Posterior cingulate gyrus (tissue), 11 donors: Measurements from ENCODE around the gene PALD1.

ENCODE experiments used
- DNase-seq, 10 donors: peaks; one replicate each; pipeline versions ENCODE4 v3.0.0 to v3.0.0-alpha.2; 2020 to 2021; ENCODE audit warnings: mixed read lengths in 3 of 10
- intact Hi-C: fragments of 100-400 bp; cut with DNase I; formaldehyde crosslinking; loops from one replicate; pipeline ENCODE4 v1.15.1; 2023

PALD1 gene

GRCh38 chr10:70528741-70529362, 50.3 kb downstream of the PALD1 start:
- DNase-seq: peak in 2 of 10 donors; percentile 19 to 42
- intact Hi-C loops: no loop called here

- intact Hi-C loops: no loop called here
- DNase-seq: peak in 1 of 10 donors; percentile 54
Measured at GRCh38 chr10:70529848-70530247, 51.3 kb downstream of the PALD1 start.

GRCh38 chr10:70530315-70530714, 51.7 kb downstream of the PALD1 start:
- intact Hi-C loops: no loop called here

GRCh38 chr10:70532554-70533188, 54.1 kb downstream of the PALD1 start:
- intact Hi-C loops: no loop called here
- DNase-seq: peak in 1 of 10 donors; percentile 61

More at GRCh38 chr10:70530315-70530714, 51.7 kb downstream of the PALD1 start:
- no peak for DNase-seq

GRCh38 chr10:70533189-70533558, 54.6 kb downstream of the PALD1 start:
- DNase-seq: no peak
- intact Hi-C loops: no loop called here

- intact Hi-C loops: no loop called here
- no peak for DNase-seq
Measured at GRCh38 chr10:70534281-70534680, 55.7 kb downstream of the PALD1 start.

GRCh38 chr10:70535001-70535400, 56.4 kb downstream of the PALD1 start:
- no peak for DNase-seq
- intact Hi-C loops: no loop called here

- intact Hi-C loops: no loop called here
- no peak for DNase-seq
Measured at GRCh38 chr10:70535451-70535850, 56.9 kb downstream of the PALD1 start.

- intact Hi-C loops: no loop called here
- no peak for DNase-seq
Measured at GRCh38 chr10:70536196-70536861, 57.8 kb downstream of the PALD1 start.

- intact Hi-C loops: no loop called here
- DNase-seq: peak in 1 of 10 donors; percentile 37
Measured at GRCh38 chr10:70537398-70538194, 59.0 kb downstream of the PALD1 start.

- DNase-seq: peak in 1 of 10 donors; percentile 68
- intact Hi-C loops: no loop called here
Measured at GRCh38 chr10:70538195-70538520, 59.6 kb downstream of the PALD1 start.

- DNase-seq: peak in 1 of 10 donors; percentile 45
- intact Hi-C loops: no loop called here
Measured at GRCh38 chr10:70538731-70539338, 60.3 kb downstream of the PALD1 start.

GRCh38 chr10:70539471-70539870, 60.9 kb downstream of the PALD1 start:
- DNase-seq: peak in 1 of 10 donors; percentile 54
- intact Hi-C loops: no loop called here

GRCh38 chr10:70540089-70540788, 61.7 kb downstream of the PALD1 start:
- peak in 1 of 10 donors; percentile 59 for DNase-seq
- intact Hi-C loops: no loop called here

GRCh38 chr10:70540789-70541360, 62.3 kb downstream of the PALD1 start:
- no peak for DNase-seq
- intact Hi-C loops: no loop called here

- peak in 1 of 10 donors; percentile 58 for DNase-seq
- intact Hi-C loops: no loop called here
Measured at GRCh38 chr10:70541736-70542564, 63.4 kb downstream of the PALD1 start.

- no peak for DNase-seq
- intact Hi-C loops: no loop called here
Measured at GRCh38 chr10:70542565-70542938, 64.0 kb downstream of the PALD1 start.

GRCh38 chr10:70543911-70544310, 65.3 kb downstream of the PALD1 start:
- intact Hi-C loops: no loop called here
- DNase-seq: no peak
